Measurements from ENCODE around the gene MIPEP. TPM values are rescaled to one million over a fixed set of nuclear protein-coding genes. Genes with fewer than 3 reads are reported as not detected.

Gene MIPEP
- total RNA-seq, 1 donor from 2014 or later, result 22.9 TPM

GRCh38 chr13:23852351-23852750 is 36.8 kb downstream of the MIPEP start:
- no peak for DNase-seq (ENCODE audit: low read depth, low spot score)

- peak; percentile 27 for DNase-seq (ENCODE audit: low read depth, low spot score)
These were observed 38.1 kb downstream of the MIPEP start for GRCh38 chr13:23851106-23851505.

GRCh38 chr13:23850134-23850533 is 39.1 kb downstream of the MIPEP start:
- no peak for DNase-seq (ENCODE audit: low read depth, low spot score)

- DNase-seq (ENCODE audit: low read depth, low spot score), result no peak
These were observed 39.5 kb downstream of the MIPEP start for GRCh38 chr13:23849670-23850069.

GRCh38 chr13:23848646-23849141 is 40.5 kb downstream of the MIPEP start:
- DNase-seq (ENCODE audit: low read depth, low spot score), result no peak

- no peak for DNase-seq (ENCODE audit: low read depth, low spot score)
These were observed 41.2 kb downstream of the MIPEP start for GRCh38 chr13:23848019-23848418.

- no peak for DNase-seq (ENCODE audit: low read depth, low spot score)
These were observed 41.7 kb downstream of the MIPEP start for GRCh38 chr13:23847497-23847896.

- DNase-seq (ENCODE audit: low read depth, low spot score), result no peak
These were observed 44.0 kb downstream of the MIPEP start for GRCh38 chr13:23845105-23845725.

GRCh38 chr13:23844132-23844531 is 45.1 kb downstream of the MIPEP start:
- DNase-seq (ENCODE audit: low read depth, low spot score), result no peak

- DNase-seq (ENCODE audit: low read depth, low spot score), result no peak
These were observed 45.8 kb downstream of the MIPEP start for GRCh38 chr13:23843436-23843835.

GRCh38 chr13:23842406-23842805 is 46.8 kb downstream of the MIPEP start:
- no peak for DNase-seq (ENCODE audit: low read depth, low spot score)

GRCh38 chr13:23833733-23834611 is 55.2 kb downstream of the MIPEP start:
- no peak for DNase-seq (ENCODE audit: low read depth, low spot score)

GRCh38 chr13:23828866-23829265 is 60.3 kb downstream of the MIPEP start:
- DNase-seq (ENCODE audit: low read depth, low spot score), result no peak

GRCh38 chr13:23828086-23828485 is 61.1 kb downstream of the MIPEP start:
- DNase-seq (ENCODE audit: low read depth, low spot score), result no peak

GRCh38 chr13:23825179-23825578 is 64.0 kb downstream of the MIPEP start:
- no peak for DNase-seq (ENCODE audit: low read depth, low spot score)

GRCh38 chr13:23824371-23824770 is 64.8 kb downstream of the MIPEP start:
- no peak for DNase-seq (ENCODE audit: low read depth, low spot score)

- DNase-seq (ENCODE audit: low read depth, low spot score), result no peak
These were observed 66.9 kb downstream of the MIPEP start for GRCh38 chr13:23822252-23822824.

- DNase-seq (ENCODE audit: low read depth, low spot score), result no peak
These were observed 68.7 kb downstream of the MIPEP start for GRCh38 chr13:23820530-23820929.

GRCh38 chr13:23817830-23818229 is 71.4 kb downstream of the MIPEP start:
- no peak for DNase-seq (ENCODE audit: low read depth, low spot score)

GRCh38 chr13:23817136-23817535 is 72.1 kb downstream of the MIPEP start:
- no peak for DNase-seq (ENCODE audit: low read depth, low spot score)

- no peak for DNase-seq (ENCODE audit: low read depth, low spot score)
These were observed 75.6 kb downstream of the MIPEP start for GRCh38 chr13:23813635-23814034.

- no peak for DNase-seq (ENCODE audit: low read depth, low spot score)
These were observed 77.7 kb downstream of the MIPEP start for GRCh38 chr13:23811366-23812062.

Measured in pulmonary artery endothelial cell (primary cell).